NCI-H1436 (cell line): Measurements from ENCODE around the gene COPZ2.
"Not testable (repeated sequence)": the region's sequence is repeated elsewhere in the genome, so short reads cannot be mapped to it uniquely, and the experiment has no call there.

Source experiments
- DNase-seq: peaks from one replicate; lab custom pipeline; 2025; lab: John Stamatoyannopoulos, UW

The COPZ2 gene

GRCh38 chr17:48055531-48056245, 18.1 kb upstream of the COPZ2 start:
- DNase-seq, result no peak

DNA sequence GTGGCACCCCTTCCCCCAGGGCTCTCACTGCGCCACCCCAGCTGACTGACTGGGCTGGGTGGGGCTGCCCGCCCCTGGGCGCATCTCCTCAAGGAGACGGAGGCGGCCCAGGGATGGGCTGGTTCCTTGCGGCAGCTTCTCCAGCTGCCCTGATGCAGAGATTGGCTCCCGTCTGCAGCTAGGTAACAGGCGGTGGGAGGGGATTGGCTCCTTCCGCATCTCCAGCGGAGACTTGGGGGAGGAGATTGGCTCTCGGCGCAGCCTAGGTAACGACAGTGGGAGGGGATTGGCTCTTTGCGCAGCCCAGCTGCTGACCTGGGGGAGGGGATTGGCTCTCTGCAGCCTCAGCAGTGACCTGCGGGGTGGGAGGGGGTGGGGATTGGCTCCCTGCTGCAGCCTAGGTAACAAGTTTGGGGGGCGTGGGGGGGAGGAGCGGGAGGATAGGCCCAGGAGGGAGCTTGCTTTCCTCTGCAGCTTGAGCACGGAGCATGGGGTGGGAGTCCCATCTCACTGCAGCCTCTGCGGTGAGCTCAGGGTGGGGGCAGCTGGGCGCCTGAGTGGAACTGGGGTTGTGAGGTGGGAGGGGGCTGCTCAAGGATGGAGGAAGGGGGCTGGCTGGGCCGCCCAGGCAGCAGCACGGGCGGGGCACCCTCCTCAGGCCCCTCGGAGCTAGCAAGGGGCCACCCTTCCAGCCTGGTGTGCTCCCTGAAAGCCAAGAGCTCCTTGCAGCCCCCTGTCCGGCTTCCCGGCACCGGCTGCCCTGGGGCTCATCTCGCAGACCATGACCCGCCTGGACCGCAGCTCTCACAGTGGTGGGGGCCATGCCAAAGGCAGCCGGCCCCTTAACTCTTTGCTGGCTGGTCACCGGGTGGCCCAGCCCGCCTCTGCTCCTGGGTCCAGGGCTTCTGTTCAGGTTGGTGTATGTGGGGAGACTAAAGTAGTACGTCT, 16.9 kb upstream of the COPZ2 start:
- DNase-seq, result peak; percentile 99

- no peak for DNase-seq
Observed at GRCh38 chr17:48053758-48054237, 16.2 kb upstream of the COPZ2 start.

DNA sequence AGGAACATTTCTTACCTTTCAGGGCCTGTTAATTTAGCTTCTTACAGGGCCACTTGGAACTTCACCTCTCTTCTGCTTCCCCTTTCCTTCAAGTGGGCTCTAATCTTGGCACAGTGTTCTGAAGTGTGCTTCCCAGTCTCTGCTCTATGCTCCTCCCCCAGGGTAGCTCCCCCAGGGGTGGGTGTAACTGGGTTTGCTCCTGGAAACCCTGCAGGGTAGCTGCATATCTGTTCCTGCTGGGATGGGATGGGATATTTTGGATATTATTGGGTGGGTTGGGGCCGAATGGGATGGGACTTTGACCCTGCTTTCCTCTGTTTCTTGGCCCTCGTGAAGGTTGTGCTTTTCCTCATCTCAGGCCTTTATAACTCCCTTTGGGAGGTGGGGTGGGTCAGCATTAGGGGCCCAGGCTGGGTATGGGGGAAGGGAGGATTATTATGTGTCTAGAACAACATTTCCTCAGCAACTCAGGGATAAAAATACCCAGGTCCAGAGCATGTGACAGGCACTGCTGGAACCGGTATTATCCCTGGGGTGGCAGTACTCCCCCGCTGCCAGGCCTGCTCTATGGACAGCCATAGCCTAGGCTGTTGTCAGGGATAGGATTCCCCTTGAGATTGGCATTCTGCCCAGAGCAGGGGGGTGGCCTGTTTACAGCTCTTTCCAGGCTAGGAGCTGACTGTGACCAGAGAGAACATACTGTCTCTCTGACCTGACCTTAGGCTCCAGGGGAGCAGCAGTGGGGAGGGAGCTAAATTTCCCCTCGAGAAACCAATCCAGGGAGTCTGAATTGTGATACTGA, 15.6 kb upstream of the COPZ2 start:
- peak; percentile 31 for DNase-seq

GRCh38 chr17:48051706-48052486, 14.3 kb upstream of the COPZ2 start:
- DNase-seq, result no peak

GRCh38 chr17:48051283-48051682, 13.7 kb upstream of the COPZ2 start:
- DNase-seq, result no peak

- DNase-seq, result no peak
Observed at GRCh38 chr17:48048384-48049126, 11.0 kb upstream of the COPZ2 start.

DNA sequence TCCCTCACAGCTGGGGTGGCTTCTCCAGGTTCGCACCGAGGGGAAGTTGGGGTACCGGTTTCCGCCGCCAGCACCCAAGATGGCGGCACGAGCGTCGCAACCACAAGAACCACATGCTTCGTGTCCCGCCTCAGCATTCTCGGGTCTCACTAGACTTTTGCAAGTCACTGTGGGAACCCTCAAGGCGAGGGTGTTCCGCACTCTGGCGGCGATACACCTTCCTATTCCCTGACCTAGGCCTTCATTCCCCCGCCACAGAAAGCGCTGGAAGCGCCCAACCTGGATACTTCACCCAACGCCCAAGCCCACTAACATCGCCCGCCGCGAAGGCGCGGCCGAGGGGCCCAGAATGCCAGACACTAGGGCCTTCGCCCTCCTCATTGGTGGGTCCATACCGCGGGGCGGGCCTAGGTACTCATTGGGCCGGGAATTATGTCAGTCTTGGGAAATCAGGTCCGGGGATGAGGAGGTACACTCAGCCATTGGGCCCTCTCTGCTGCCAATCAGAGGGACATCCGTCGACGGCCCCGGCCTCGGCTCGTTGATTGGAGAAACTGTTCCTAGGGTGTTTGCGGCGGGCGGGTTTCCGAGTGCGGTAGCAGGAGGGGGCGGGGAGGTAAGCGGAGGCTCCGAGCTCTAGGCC, 10.3 kb upstream of the COPZ2 start, which contains the start of gene NFE2L1:
Gene NFE2L1, plus strand, starts transcription at position 619 of the 643 bp plus-strand sequence. CDS start 2,760 bp downstream, outside the sequence.
- peak; percentile 100 for DNase-seq

- DNase-seq, result no peak
Observed at GRCh38 chr17:48047113-48047740, 9.6 kb upstream of the COPZ2 start.

- no peak for DNase-seq
Observed at GRCh38 chr17:48046296-48046695, 8.7 kb upstream of the COPZ2 start.

- no peak for DNase-seq
Observed at GRCh38 chr17:48045316-48046001, 7.9 kb upstream of the COPZ2 start.

- no peak for DNase-seq
Observed at GRCh38 chr17:48044851-48045250, 7.3 kb upstream of the COPZ2 start.

DNA sequence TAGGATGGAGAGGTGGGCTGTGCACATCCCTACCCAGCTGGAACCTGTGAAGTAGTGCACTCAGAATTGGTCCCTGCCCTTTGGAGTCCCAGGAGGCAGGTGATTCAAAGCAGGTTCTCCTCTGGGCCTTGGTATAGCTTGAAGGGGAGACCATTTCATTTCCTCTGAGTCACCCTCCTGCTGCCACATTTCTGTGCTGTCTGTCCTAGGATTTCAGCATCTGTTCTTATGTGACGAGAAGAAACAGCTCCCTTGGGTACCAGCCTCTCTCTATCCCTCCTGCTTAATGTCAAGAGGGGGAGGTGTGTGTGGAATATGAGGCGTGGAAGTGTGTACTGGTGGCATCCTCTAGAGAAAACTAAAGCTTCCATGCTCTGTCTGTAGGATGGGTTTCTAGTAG, 5.6 kb upstream of the COPZ2 start:
- no peak for DNase-seq

GRCh38 chr17:48038687-48039086, 1.1 kb upstream of the COPZ2 start:
- DNase-seq, result no peak

- DNase-seq, result no peak
Observed at GRCh38 chr17:48037838-48038323, 284 bp upstream of the COPZ2 start.

GRCh38 chr17:48036693-48037035, 933 bp downstream of the COPZ2 start:
- DNase-seq, result no peak

- not testable (repeated sequence) for DNase-seq
Observed at GRCh38 chr17:48034734-48035133, 2.9 kb downstream of the COPZ2 start.

DNA sequence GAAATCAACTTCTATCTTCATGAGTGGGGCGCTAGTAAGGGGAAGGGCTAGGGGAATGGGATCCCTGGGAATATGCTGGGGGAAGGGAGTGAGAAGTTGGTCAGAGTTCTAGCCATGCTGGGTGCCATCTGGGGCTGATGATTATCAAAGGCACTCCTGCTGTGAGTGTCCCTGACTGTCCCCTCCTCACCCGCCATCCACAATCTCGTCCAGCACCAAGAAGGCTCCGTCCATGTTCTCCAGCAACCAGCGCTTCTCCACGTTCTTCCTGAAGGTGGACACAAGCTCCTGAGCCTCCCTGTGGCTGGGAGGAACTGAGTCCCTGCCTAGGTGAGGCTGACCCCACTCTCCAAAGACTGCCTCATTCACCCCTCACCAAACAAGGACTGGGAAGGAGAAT, 5.6 kb downstream of the COPZ2 start:
- no peak for DNase-seq

DNA sequence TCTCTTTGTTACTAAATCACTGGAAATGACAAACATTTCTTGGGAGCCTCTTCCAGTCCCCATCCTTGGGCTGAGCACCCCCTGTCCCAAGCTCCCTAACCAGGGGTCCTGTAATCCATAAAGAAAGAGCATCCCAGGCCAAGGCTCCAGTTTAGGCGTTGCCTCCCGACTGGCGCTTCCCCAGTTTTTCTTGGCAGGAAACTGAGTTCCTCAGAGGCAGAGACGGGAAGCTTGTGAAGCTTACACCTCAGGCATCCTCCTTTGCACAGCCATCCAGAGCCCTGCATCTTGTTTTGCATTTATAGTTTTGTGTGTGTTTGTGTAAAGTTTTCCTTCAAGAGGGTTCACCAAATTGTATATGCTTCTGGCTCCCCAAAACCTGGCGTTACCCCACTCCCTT, 7.1 kb downstream of the COPZ2 start:
- DNase-seq, result no peak
